ENCODE results near the gene AAR2. TPM values are rescaled to one million over a fixed set of nuclear protein-coding genes. Genes with fewer than 3 reads are reported as not detected.

The AAR2 gene
- total and polyA plus RNA-seq, 4 donors = 14.1 to 17.9 (median 17.4) TPM

GRCh38 chr20:36202891-36203338, 33.4 kb upstream of the AAR2 start:
- H3K27ac ChIP-seq (ENCODE audit: low read depth in 1 of 2, low read length in 2 of 2) = no peak overlapping the region
- TF ChIP-seq CTCF (IDR thresholded peaks at IDR 0.05; ENCODE audit: low read depth, low read length, missing input control) (peak; percentile 95), EGR1 (IDR thresholded peaks at IDR 0.05; ENCODE audit: low read depth in 2 of 2) (no peak), RAD21 (IDR thresholded peaks at IDR 0.05) (peak; percentile 77 to 84)
- H3K4me3 ChIP-seq (ENCODE audit: low read depth in 1 of 3, low read length in 3 of 3) = no peak overlapping the region
- no peaks in the 10 kb centered on the region for H3K36me3 ChIP-seq (ENCODE audit: control insufficient read depth in 4 of 4, insufficient read depth in 3 of 4, low read depth in 1 of 4, low read length in 3 of 4)
- no peaks in the 10 kb centered on the region for H3K9me3 ChIP-seq (ENCODE audit: control insufficient read depth in 4 of 4, low read length in 3 of 4)
- no peaks in the 10 kb centered on the region for H3K4me1 ChIP-seq (ENCODE audit: control insufficient read depth in 4 of 4, insufficient read depth in 4 of 4, low read length in 3 of 4)
- no peak overlapping the region for H3K9ac ChIP-seq (ENCODE audit: low read depth in 1 of 2, low read length in 2 of 2)
- DNase-seq (ENCODE audit: low spot score) = peak; percentile 76
- no peaks in the 10 kb centered on the region for H3K27me3 ChIP-seq (ENCODE audit: control insufficient read depth in 4 of 4, insufficient read depth in 4 of 4, low read length in 3 of 4)
- 30% methylated on average over 18 of the region's 18 CpGs for WGBS

DNA sequence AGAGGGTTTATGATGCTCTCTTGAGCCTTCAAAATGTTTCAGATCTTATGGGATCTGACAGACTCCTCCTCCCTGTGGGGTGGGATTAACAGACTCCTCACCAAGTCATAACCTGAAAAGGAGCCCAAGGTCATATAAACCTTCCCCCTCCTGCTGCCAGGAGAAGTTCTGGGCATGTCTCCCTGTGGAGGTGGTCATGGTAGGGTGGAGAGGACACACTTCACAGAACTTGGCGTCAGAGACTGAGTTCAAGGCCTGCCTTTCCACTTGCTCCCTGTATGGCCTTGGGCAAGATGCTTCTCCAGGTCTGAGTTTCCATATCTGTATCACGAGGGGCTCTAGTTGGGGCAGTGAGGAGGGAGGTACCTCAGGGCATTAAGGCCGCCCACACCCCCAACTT, 32.4 kb upstream of the AAR2 start:
- DNase-seq (ENCODE audit: low spot score) = no peak
- TF ChIP-seq, protein P1, sequence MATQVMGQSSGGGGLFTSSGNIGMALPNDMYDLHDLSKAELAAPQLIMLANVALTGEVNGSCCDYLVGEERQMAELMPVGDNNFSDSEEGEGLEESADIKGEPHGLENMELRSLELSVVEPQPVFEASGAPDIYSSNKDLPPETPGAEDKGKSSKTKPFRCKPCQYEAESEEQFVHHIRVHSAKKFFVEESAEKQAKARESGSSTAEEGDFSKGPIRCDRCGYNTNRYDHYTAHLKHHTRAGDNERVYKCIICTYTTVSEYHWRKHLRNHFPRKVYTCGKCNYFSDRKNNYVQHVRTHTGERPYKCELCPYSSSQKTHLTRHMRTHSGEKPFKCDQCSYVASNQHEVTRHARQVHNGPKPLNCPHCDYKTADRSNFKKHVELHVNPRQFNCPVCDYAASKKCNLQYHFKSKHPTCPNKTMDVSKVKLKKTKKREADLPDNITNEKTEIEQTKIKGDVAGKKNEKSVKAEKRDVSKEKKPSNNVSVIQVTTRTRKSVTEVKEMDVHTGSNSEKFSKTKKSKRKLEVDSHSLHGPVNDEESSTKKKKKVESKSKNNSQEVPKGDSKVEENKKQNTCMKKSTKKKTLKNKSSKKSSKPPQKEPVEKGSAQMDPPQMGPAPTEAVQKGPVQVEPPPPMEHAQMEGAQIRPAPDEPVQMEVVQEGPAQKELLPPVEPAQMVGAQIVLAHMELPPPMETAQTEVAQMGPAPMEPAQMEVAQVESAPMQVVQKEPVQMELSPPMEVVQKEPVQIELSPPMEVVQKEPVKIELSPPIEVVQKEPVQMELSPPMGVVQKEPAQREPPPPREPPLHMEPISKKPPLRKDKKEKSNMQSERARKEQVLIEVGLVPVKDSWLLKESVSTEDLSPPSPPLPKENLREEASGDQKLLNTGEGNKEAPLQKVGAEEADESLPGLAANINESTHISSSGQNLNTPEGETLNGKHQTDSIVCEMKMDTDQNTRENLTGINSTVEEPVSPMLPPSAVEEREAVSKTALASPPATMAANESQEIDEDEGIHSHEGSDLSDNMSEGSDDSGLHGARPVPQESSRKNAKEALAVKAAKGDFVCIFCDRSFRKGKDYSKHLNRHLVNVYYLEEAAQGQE (IDR thresholded peaks at IDR 0.05) = no peak
- TF ChIP-seq RXRA (IDR thresholded peaks at IDR 0.05) (no peak), SP1 (IDR thresholded peaks at IDR 0.05) (no peak), RAD21 (IDR thresholded peaks at IDR 0.05) (no peak), EGR1 (IDR thresholded peaks at IDR 0.05; ENCODE audit: low read depth in 2 of 2) (no peak), HNF4A (conservative IDR thresholded peaks at IDR 0.05) (no peak), TAF1 (conservative IDR thresholded peaks at IDR 0.05) (no peak), YY1 (IDR thresholded peaks at IDR 0.05) (no peak), ATF3 (IDR thresholded peaks at IDR 0.05) (no peak), JUND (IDR thresholded peaks at IDR 0.05) (no peak), NR2F2 (IDR thresholded peaks at IDR 0.05) (no peak), FOXA1 (IDR thresholded peaks at IDR 0.05) (no peak), CTCF (IDR thresholded peaks at IDR 0.05; ENCODE audit: low read depth, low read length, missing input control) (no peak)
- TF ChIP-seq, protein P2, sequence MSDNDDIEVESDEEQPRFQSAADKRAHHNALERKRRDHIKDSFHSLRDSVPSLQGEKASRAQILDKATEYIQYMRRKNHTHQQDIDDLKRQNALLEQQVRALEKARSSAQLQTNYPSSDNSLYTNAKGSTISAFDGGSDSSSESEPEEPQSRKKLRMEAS (IDR thresholded peaks at IDR 0.05) = no peak
- TF ChIP-seq, protein P3, sequence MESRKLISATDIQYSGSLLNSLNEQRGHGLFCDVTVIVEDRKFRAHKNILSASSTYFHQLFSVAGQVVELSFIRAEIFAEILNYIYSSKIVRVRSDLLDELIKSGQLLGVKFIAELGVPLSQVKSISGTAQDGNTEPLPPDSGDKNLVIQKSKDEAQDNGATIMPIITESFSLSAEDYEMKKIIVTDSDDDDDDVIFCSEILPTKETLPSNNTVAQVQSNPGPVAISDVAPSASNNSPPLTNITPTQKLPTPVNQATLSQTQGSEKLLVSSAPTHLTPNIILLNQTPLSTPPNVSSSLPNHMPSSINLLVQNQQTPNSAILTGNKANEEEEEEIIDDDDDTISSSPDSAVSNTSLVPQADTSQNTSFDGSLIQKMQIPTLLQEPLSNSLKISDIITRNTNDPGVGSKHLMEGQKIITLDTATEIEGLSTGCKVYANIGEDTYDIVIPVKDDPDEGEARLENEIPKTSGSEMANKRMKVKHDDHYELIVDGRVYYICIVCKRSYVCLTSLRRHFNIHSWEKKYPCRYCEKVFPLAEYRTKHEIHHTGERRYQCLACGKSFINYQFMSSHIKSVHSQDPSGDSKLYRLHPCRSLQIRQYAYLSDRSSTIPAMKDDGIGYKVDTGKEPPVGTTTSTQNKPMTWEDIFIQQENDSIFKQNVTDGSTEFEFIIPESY (IDR thresholded peaks at IDR 0.05) = no peak
- Histone ChIP-seq H3K27ac (ENCODE audit: low read depth in 1 of 2, low read length in 2 of 2) (no peak overlapping the region), H3K4me1 (ENCODE audit: control insufficient read depth in 4 of 4, insufficient read depth in 4 of 4, low read length in 3 of 4) (no peaks in the 10 kb centered on the region), H3K4me3 (ENCODE audit: low read depth in 1 of 3, low read length in 3 of 3) (no peak overlapping the region), H3K9ac (ENCODE audit: low read depth in 1 of 2, low read length in 2 of 2) (no peak overlapping the region), H3K9me3 (ENCODE audit: control insufficient read depth in 4 of 4, low read length in 3 of 4) (no peaks in the 10 kb centered on the region), H3K27me3 (ENCODE audit: control insufficient read depth in 4 of 4, insufficient read depth in 4 of 4, low read length in 3 of 4) (no peaks in the 10 kb centered on the region), H3K36me3 (ENCODE audit: control insufficient read depth in 4 of 4, insufficient read depth in 3 of 4, low read depth in 1 of 4, low read length in 3 of 4) (no peaks in the 10 kb centered on the region)
- WGBS = 93% methylated on average over 3 of the region's 3 CpGs
